HG03135 (cell line): ENCODE results near the gene PEX11A.

ENCODE experiments used
- ATAC-seq: cut with Tn5 transposase; IDR thresholded peaks from one replicate; pipeline ENCODE4 v1.9.1; 2021; ENCODE audit warnings: mild to moderate bottlenecking, moderate library complexity; ENCODE audit not compliant: unreplicated experiment

The PEX11A gene

DNA sequence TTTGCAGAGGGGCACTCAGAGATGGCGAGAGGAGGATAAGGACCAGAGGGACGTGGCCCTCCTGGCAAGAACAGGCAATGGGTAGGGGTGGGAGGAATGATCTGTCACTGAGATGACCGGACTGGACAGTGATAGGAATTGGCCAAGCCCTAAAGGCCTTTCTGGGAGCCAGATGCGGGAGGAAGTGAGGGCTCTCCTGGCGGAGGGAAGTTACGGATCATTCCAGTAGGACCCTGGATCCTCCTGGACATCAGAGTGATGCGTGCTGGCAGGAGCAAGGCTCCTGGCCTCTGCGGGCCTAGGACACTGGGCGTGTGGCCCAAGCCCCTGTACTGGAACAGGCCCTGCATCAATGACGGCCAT is 58.7 kb downstream of the PEX11A start:
- no peak for ATAC-seq
